Left lung (tissue), 10 donors: ENCODE measurements around the gene SWSAP1. TPM values are rescaled to one million over a fixed set of nuclear protein-coding genes. Genes with fewer than 3 reads are reported as not detected.
"Not testable (repeated sequence)": the region's sequence is repeated elsewhere in the genome, so short reads cannot be mapped to it uniquely, and the experiment has no call there.

ENCODE experiments used
- ATAC-seq: fragments of 200-7000 bp; cut with Tn5 transposase; one replicate; pipeline ENCODE4 v1.9.1; 2020; ENCODE audit warnings: moderate library complexity
- DNase-seq, 4 donors: peaks; one replicate each; pipeline ENCODE4 v3.0.0-alpha.2; 2013 to 2020
- H3K27ac ChIP-seq, 2 donors: fragments of 200-600 bp; sonication (generic) in 1 of 2; one replicate each; pipeline versions ENCODE4 v1.5.0 to v1.8.0; 2020 to 2021
- H3K27me3 ChIP-seq, 2 donors: fragments of 200-600 bp; sonication (generic) in 1 of 2; one replicate each; pipeline versions ENCODE4 v1.5.0 to v1.8.0; 2020 to 2021
- H3K36me3 ChIP-seq, 2 donors: fragments of 200-600 bp; sonication (generic) in 1 of 2; one replicate each; pipeline versions ENCODE4 v1.5.0 to v1.8.0; 2020 to 2021
- H3K4me1 ChIP-seq, 2 donors: fragments of 200-600 bp; one replicate each; pipeline ENCODE4 v1.8.0; 2021
- H3K4me3 ChIP-seq, 2 donors: fragments of 200-600 bp; sonication (generic) in 1 of 2; one replicate each; pipeline versions ENCODE4 v1.5.0 to v1.8.0; 2020 to 2021; ENCODE audit warnings: mild to moderate bottlenecking in 1 of 2
- H3K9me3 ChIP-seq, 2 donors: fragments of 200-600 bp; sonication (generic) in 1 of 2; one replicate each; pipeline versions ENCODE4 v1.5.0 to v1.8.0; 2020 to 2021
- CTCF ChIP-seq, 2 donors: fragments of 200-600 bp; sonication (generic) in 1 of 2; IDR thresholded peaks; one replicate each; pipeline versions ENCODE4 v1.5.0 to v1.8.0; 2021; ENCODE audit warnings: antibody characterized with exemption in 2 of 2
- intact Hi-C, 2 donors: fragments of 100-400 bp; cut with DNase I; formaldehyde crosslinking; loops; one replicate each; pipeline versions ENCODE4 v1.11.2 to v1.14.2; 2022
- polyA plus RNA-seq, 6 donors: library from polyadenylated mRNA; unstranded; fragments of 120-200 nt; gene quantifications; one replicate each; pipeline ENCODE4 v1.2.1, GENCODE V29; 2013; ENCODE audit not compliant: insufficient read length in 6 of 6
- total RNA-seq, 2 donors: library from RNA; stranded (reverse); fragmentation: NEBNext Ultra II Directional; extraction: Animal tissue kit (Norgen Biotek cat#: 25700); gene quantifications; one replicate each; pipeline ENCODE4 v1.2.1, GENCODE V29; 2021
- donor health status: DM: no; HTN: yes; CAD: no.
- donor health status: DM: no; HTN: no; CAD: no.

The SWSAP1 gene
- total and polyA plus RNA-seq, 8 donors = 1.8 to 3.2 (median 2.8) TPM

GRCh38 chr19:11331502-11331901 is 43.0 kb upstream of the SWSAP1 start:
- Histone ChIP-seq H3K9me3 (no peaks in the 10 kb centered on the region), H3K27me3 (no peaks in the 10 kb centered on the region), H3K4me1 (peaks cover 0 to 2% of the 10 kb centered on the region in 2 donors), H3K4me3 (no peak overlapping the region), H3K36me3 (peaks cover 0 to 100% of the 10 kb centered on the region in 2 donors), H3K27ac (no peak overlapping the region)
- intact Hi-C loops = no loop called here
- DNase-seq = no peak
- no peak for ATAC-seq
- no peak for TF ChIP-seq CTCF (IDR thresholded peaks at IDR 0.05)

- DNase-seq (no peak), ATAC-seq (no peak)
- H3K27me3 ChIP-seq = no peaks in the 10 kb centered on the region
- no peak for TF ChIP-seq CTCF (IDR thresholded peaks at IDR 0.05)
- no peak overlapping the region for H3K4me3 ChIP-seq
- no peak overlapping the region for H3K27ac ChIP-seq
- peaks cover 0 to 16% of the 10 kb centered on the region in 2 donors for H3K4me1 ChIP-seq
- intact Hi-C loops = no loop called here
- H3K9me3 ChIP-seq = no peaks in the 10 kb centered on the region
- H3K36me3 ChIP-seq = peaks cover 0 to 95% of the 10 kb centered on the region in 2 donors
Measured at GRCh38 chr19:11332822-11333221, 41.6 kb upstream of the SWSAP1 start.

- H3K4me3 ChIP-seq, H3K9me3 ChIP-seq, H3K27me3 ChIP-seq, H3K27ac ChIP-seq, ATAC-seq, intact Hi-C loops: not testable (repeated sequence)
- peak in 1 of 4 donors; percentile 9 for DNase-seq
- H3K4me1 ChIP-seq = peaks cover 0 to 26% of the 10 kb centered on the region in 2 donors
- H3K36me3 ChIP-seq = peaks cover 0 to 85% of the 10 kb centered on the region in 2 donors
Measured at GRCh38 chr19:11333838-11334237, 40.6 kb upstream of the SWSAP1 start.

- DNase-seq = no peak
- Histone ChIP-seq H3K9me3 (no peaks in the 10 kb centered on the region), H3K36me3 (peaks cover 0 to 68% of the 10 kb centered on the region in 2 donors), H3K4me1 (peaks cover 6 to 34% of the 10 kb centered on the region in 2 donors), H3K27me3 (no peaks in the 10 kb centered on the region), H3K27ac (no peak overlapping the region), H3K4me3 (no peak overlapping the region)
- intact Hi-C loops = no loop called here
- no peak for ATAC-seq
- no peak for TF ChIP-seq CTCF (IDR thresholded peaks at IDR 0.05)
Measured at GRCh38 chr19:11335449-11336146, 38.9 kb upstream of the SWSAP1 start.

DNA sequence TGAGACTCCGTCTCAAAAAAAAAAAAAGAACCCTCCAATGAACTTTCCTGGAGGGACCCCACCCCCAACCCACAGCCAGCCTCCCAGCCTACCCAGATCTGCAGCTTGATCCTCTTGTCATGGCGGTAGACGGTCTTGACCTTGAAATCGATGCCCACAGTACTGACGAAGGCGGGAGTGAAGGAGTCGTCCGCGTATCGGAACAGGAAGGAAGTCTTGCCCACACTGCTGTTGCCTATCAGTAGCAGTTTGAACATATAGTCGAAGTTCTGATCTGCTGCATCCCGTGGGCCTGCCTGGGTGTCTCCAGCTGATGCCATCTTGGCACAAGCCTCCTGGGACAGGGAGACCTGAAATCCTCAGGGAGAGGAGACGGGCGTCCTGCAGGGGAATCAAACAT is 37.4 kb upstream of the SWSAP1 start:
- ATAC-seq = no peak
- intact Hi-C loops = no loop called here
- no peak for DNase-seq
- H3K27me3 ChIP-seq = no peaks in the 10 kb centered on the region
- peaks cover 0 to 53% of the 10 kb centered on the region in 2 donors for H3K36me3 ChIP-seq
- peak overlapping the region in 1 of 2 donors; percentile 80 for H3K27ac ChIP-seq
- peaks cover 6 to 34% of the 10 kb centered on the region in 2 donors for H3K4me1 ChIP-seq
- TF ChIP-seq CTCF (IDR thresholded peaks at IDR 0.05) = no peak
- peak overlapping the region in 1 of 2 donors; percentile 80 for H3K4me3 ChIP-seq
- H3K9me3 ChIP-seq = no peaks in the 10 kb centered on the region
